IMR-90 (cell line): ENCODE data around the gene GRIK3. TPM values are rescaled to one million over a fixed set of nuclear protein-coding genes. Genes with fewer than 3 reads are reported as not detected.

Source experiments
- ATAC-seq: fragments of 200-7000 bp; cut with Tn5 transposase; 2 replicates; pipeline ENCODE4 v1.9.1; 2020; ENCODE audit warnings: low read depth, mild to moderate bottlenecking, moderate library complexity
- BruUV-seq: library from RNA; stranded (reverse); fragments of 400-500 nt; replicated peaks from 2 replicates; lab custom pipeline; 2021; lab: Mats Ljungman, UMichigan
- CTCF ChIA-PET: fragments of 300-600 bp; formaldehyde crosslinking; extraction: SDS; loops from one replicate; lab custom pipeline; 2021; ENCODE audit warnings: antibody characterized with exemption; lab: Yijun Ruan, JAX
- POLR2A ChIA-PET: fragments of 300-600 bp; sonication (Branson Sonifier 250); formaldehyde crosslinking; loops from one replicate; lab custom pipeline; 2022; ENCODE audit warnings: antibody characterized with exemption; ENCODE audit not compliant: unreplicated experiment; lab: Charles Lee
- DNase-seq: peaks from one replicate; pipeline ENCODE4 v3.0.0; 2013
- H2AFZ ChIP-seq: replicated peaks from 2 replicates; pipeline ENCODE3; 2013; ENCODE audit warnings: low read length, mild to moderate bottlenecking; ENCODE audit not compliant: poor library complexity
- H2AK5ac ChIP-seq: 2 replicates; pipeline ENCODE4 v1.6.1; 2013; ENCODE audit warnings: low read depth, low read length, inconsistent platforms
- H2AK9ac ChIP-seq: replicated peaks from 2 replicates; pipeline ENCODE3; 2013; ENCODE audit warnings: mild to moderate bottlenecking, low read depth, low read length, moderate library complexity; ENCODE audit not compliant: poor library complexity
- H2BK120ac ChIP-seq: 2 replicates; pipeline ENCODE4 v1.6.1; 2013; ENCODE audit warnings: low read depth, low read length, inconsistent platforms
- H2BK15ac ChIP-seq: 3 replicates; pipeline ENCODE4 v1.6.1; 2013; ENCODE audit warnings: low read depth, low read length, inconsistent platforms
- H2BK20ac ChIP-seq: 2 replicates; pipeline ENCODE4 v1.6.1; 2013; ENCODE audit warnings: low read depth, mild to moderate bottlenecking, inconsistent platforms, low read length, moderate library complexity
- H2BK5ac ChIP-seq: 2 replicates; pipeline ENCODE4 v1.6.1; 2013; ENCODE audit warnings: mild to moderate bottlenecking, low read depth, low read length, inconsistent platforms; ENCODE audit not compliant: poor library complexity, severe bottlenecking
- H3K14ac ChIP-seq: replicated peaks from 2 replicates; pipeline ENCODE4 v1.6.1; 2013; ENCODE audit warnings: low read depth, low read length, inconsistent platforms
- H3K18ac ChIP-seq: 2 replicates; pipeline ENCODE4 v1.6.1; 2013; ENCODE audit warnings: low read depth, low read length, control low read depth
- H3K23ac ChIP-seq: 2 replicates; pipeline ENCODE4 v1.6.1; 2013; ENCODE audit warnings: low read depth, low read length, inconsistent platforms
- H3K27ac ChIP-seq: 2 replicates; pipeline ENCODE4 v1.5.1; 2013; ENCODE audit warnings: mild to moderate bottlenecking, control low read depth, low read length; ENCODE audit not compliant: insufficient read depth
- H3K27me3 ChIP-seq: 2 replicates; pipeline ENCODE4 v1.6.1; 2013; ENCODE audit warnings: low read length; ENCODE audit not compliant: control insufficient read depth, insufficient read depth
- H3K36me3 ChIP-seq: 2 replicates; pipeline ENCODE4 v1.6.1; 2013; ENCODE audit warnings: low read length, mixed read lengths; ENCODE audit not compliant: control insufficient read depth, insufficient read depth
- H3K4ac ChIP-seq: 2 replicates; pipeline ENCODE4 v1.6.1; 2013; ENCODE audit warnings: low read depth, low read length, inconsistent platforms
- H3K4me1 ChIP-seq: 2 replicates; pipeline ENCODE4 v1.6.1; 2013; ENCODE audit warnings: low read length, mixed read lengths; ENCODE audit not compliant: control insufficient read depth, insufficient read depth
- H3K4me2 ChIP-seq: 2 replicates; pipeline ENCODE4 v1.6.1; 2013; ENCODE audit warnings: low read depth, mild to moderate bottlenecking, control low read depth, low read length, moderate library complexity
- H3K4me3 ChIP-seq: 2 replicates; pipeline ENCODE4 v1.5.1; 2013; ENCODE audit warnings: low read depth, mild to moderate bottlenecking, control low read depth, low read length, moderate library complexity; ENCODE audit not compliant: insufficient read depth
- H3K56ac ChIP-seq: 2 replicates; pipeline ENCODE4 v1.6.1; 2013; ENCODE audit warnings: low read length, inconsistent platforms; ENCODE audit not compliant: insufficient read depth; ENCODE audit errors: extremely low read depth
- H3K79me1 ChIP-seq, 2 experiments: 2 replicates each; pipeline ENCODE4 v1.6.1; 2013; ENCODE audit warnings: low read length in 2 of 2, inconsistent platforms in 1 of 2, low read depth in 1 of 2
- H3K9ac ChIP-seq: 2 replicates; pipeline ENCODE4 v1.6.1; 2013; ENCODE audit warnings: low read depth, low read length, control low read depth
- H3K9me1 ChIP-seq: 2 replicates; pipeline ENCODE4 v1.6.1; 2013; ENCODE audit warnings: low read length, inconsistent platforms; ENCODE audit not compliant: insufficient read depth
- H3K9me3 ChIP-seq: 2 replicates; pipeline ENCODE4 v1.6.1; 2013; ENCODE audit warnings: low read length; ENCODE audit not compliant: control insufficient read depth, insufficient read depth
- H4K20me1 ChIP-seq: 2 replicates; pipeline ENCODE4 v1.6.1; 2013; ENCODE audit warnings: low read length, inconsistent platforms; ENCODE audit not compliant: insufficient read depth
- H4K5ac ChIP-seq: 2 replicates; pipeline ENCODE4 v1.6.1; 2013; ENCODE audit warnings: mild to moderate bottlenecking, low read depth, low read length, control low read depth
- H4K8ac ChIP-seq, 2 experiments: 2 replicates each; pipeline ENCODE4 v1.6.1; 2013; ENCODE audit warnings: low read depth in 2 of 2, low read length in 2 of 2, control low read depth in 1 of 2, inconsistent platforms in 1 of 2
- H4K91ac ChIP-seq: 2 replicates; pipeline ENCODE4 v1.6.1; 2013; ENCODE audit warnings: low read depth, low read length, inconsistent platforms; ENCODE audit not compliant: insufficient read depth
- BHLHE40 ChIP-seq: fragments of 150-350 bp; IDR thresholded peaks from 2 replicates; pipeline ENCODE4 v1.6.1; 2016; ENCODE audit warnings: mild to moderate bottlenecking, low read depth, low read length
- CEBPB ChIP-seq: IDR thresholded peaks from 2 replicates; pipeline ENCODE4 v1.6.1; 2012; ENCODE audit warnings: low read depth, low read length, improper control_type of control experiment
- CHD1 ChIP-seq: IDR thresholded peaks from 2 replicates; pipeline ENCODE4 v1.6.1; 2012; ENCODE audit warnings: low read depth, low read length, improper control_type of control experiment
- MXI1 ChIP-seq: IDR thresholded peaks from 2 replicates; pipeline ENCODE4 v1.6.1; 2012; ENCODE audit warnings: low read depth, mild to moderate bottlenecking, low read length, moderate library complexity, borderline replicate concordance
- RAD21 ChIP-seq: IDR thresholded peaks from 2 replicates; pipeline ENCODE4 v1.6.1; 2012; ENCODE audit warnings: low read length, improper control_type of control experiment
- SMC3 ChIP-seq: fragments of 150-350 bp; IDR thresholded peaks from 2 replicates; pipeline ENCODE4 v1.6.1; 2016; ENCODE audit warnings: low read depth, mild to moderate bottlenecking, antibody characterized with exemption, low read length, moderate library complexity
- WGBS, 2 experiments: methylation state at CpG; one replicate each; pipeline versions ENCODE4 v1.1.5 to v1.1.7; 2013; ENCODE audit warnings: missing lambda C conversion rate in 2 of 2; ENCODE audit not compliant: insufficient read length in 1 of 2; ENCODE audit errors: extremely low coverage in 2 of 2; 5-methylcytosine and 5-hydroxymethylcytosine counted together
- dilution Hi-C: fragments of 300-500 bp; cut with HindIII; formaldehyde crosslinking; loops from one replicate; pipeline ENCODE4 v1.14.3; 2018; ENCODE audit warnings: low sequenced_read_pairs; ENCODE audit not compliant: unreplicated experiment
- in situ Hi-C: fragments of 300-500 bp; cut with MboI; formaldehyde crosslinking; loops from 3 replicates; pipeline ENCODE4 v1.14.3; 2019; ENCODE audit warnings: low sequenced_read_pairs, inconsistent platforms, mixed read lengths
- intact Hi-C: fragments of 100-400 bp; cut with micrococcal nuclease; formaldehyde crosslinking; loops from 2 replicates; pipeline ENCODE4 v1.10.0; 2022
- polyA plus RNA-seq, 3 experiments: library from polyadenylated mRNA; depleted of rRNA; stranded (reverse); fragments of >200 nt; gene quantifications; 2 replicates each; pipeline ENCODE4 v1.2.3, GENCODE V29; 2012; ENCODE audit warnings: low replicate concordance in 1 of 3
- total RNA-seq: library from RNA; depleted of rRNA; stranded (reverse); fragments of >200 nt; gene quantifications from 2 replicates; pipeline ENCODE4 v1.2.3, GENCODE V29; 2012
- TF ChIP-seq, protein P1 (sequence below): fragments of 150-350 bp; IDR thresholded peaks from 2 replicates; pipeline ENCODE4 v1.6.1; 2016; ENCODE audit warnings: low read depth, mild to moderate bottlenecking, low read length, moderate library complexity, borderline replicate concordance
- TF ChIP-seq, protein P2 (sequence below): conservative IDR thresholded peaks from 2 replicates; pipeline ENCODE4 v1.5.1; 2012; ENCODE audit warnings: mild to moderate bottlenecking, low read depth, low read length, improper control_type of control experiment

GRIK3 gene
- total and polyA plus RNA-seq, 2 of the 4 experiments (the other 2 are of a cell fraction), result not detected

DNA sequence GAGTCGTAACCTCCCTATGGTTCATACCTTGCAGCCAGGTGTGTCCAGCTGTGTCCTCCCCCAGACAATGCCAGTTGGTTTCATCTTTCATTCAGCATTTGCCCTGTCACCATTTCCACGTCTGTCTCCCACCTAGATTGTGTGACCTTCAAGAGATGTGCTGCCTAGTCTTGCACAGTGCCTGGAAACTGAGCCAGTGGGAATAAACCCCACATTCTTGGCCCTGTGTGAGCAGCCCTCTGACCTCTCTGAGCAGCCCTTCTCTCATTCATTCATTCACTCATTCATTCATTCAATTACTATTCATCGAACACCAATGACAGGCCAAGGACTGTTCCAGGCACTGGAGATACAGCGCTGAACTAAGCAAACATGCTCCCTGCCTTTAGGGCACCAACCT is 115.7 kb downstream of the GRIK3 start:
- Histone ChIP-seq H4K20me1 (no peaks in the 10 kb centered on the region), H3K4ac (no peak overlapping the region), H2BK120ac (no peak overlapping the region), H3K4me1 (no peaks in the 10 kb centered on the region), H2BK5ac (no peak overlapping the region), H3K18ac (no peak overlapping the region), H3K27ac (no peak overlapping the region), H4K5ac (no peak overlapping the region), H3K4me3 (no peak overlapping the region), H3K9ac (no peak overlapping the region), H3K4me2 (no peak overlapping the region), H3K23ac (no peak overlapping the region), H2BK15ac (no peak overlapping the region), H4K91ac (no peak overlapping the region), H2AK9ac (no peak overlapping the region), H4K8ac (no peak overlapping the region), H2AFZ (no peak overlapping the region), H3K79me1 (no peaks in the 10 kb centered on the region), H2BK20ac (no peak overlapping the region), H3K9me1 (no peaks in the 10 kb centered on the region), H3K27me3 (no peaks in the 10 kb centered on the region), H3K9me3 (no peaks in the 10 kb centered on the region), H2AK5ac (no peak overlapping the region), H3K36me3 (no peaks in the 10 kb centered on the region), H3K14ac (no peak overlapping the region), H3K56ac (no peak overlapping the region)
- no peak for ATAC-seq
- DNase-seq, result no peak
- TF ChIP-seq MXI1 (no peak), SMC3 (no peak), BHLHE40 (no peak), RAD21 (no peak), CEBPB (no peak), CHD1 (no peak)
- TF ChIP-seq, protein P1, sequence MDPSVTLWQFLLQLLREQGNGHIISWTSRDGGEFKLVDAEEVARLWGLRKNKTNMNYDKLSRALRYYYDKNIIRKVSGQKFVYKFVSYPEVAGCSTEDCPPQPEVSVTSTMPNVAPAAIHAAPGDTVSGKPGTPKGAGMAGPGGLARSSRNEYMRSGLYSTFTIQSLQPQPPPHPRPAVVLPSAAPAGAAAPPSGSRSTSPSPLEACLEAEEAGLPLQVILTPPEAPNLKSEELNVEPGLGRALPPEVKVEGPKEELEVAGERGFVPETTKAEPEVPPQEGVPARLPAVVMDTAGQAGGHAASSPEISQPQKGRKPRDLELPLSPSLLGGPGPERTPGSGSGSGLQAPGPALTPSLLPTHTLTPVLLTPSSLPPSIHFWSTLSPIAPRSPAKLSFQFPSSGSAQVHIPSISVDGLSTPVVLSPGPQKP, result no peak
- TF ChIP-seq, protein P2, sequence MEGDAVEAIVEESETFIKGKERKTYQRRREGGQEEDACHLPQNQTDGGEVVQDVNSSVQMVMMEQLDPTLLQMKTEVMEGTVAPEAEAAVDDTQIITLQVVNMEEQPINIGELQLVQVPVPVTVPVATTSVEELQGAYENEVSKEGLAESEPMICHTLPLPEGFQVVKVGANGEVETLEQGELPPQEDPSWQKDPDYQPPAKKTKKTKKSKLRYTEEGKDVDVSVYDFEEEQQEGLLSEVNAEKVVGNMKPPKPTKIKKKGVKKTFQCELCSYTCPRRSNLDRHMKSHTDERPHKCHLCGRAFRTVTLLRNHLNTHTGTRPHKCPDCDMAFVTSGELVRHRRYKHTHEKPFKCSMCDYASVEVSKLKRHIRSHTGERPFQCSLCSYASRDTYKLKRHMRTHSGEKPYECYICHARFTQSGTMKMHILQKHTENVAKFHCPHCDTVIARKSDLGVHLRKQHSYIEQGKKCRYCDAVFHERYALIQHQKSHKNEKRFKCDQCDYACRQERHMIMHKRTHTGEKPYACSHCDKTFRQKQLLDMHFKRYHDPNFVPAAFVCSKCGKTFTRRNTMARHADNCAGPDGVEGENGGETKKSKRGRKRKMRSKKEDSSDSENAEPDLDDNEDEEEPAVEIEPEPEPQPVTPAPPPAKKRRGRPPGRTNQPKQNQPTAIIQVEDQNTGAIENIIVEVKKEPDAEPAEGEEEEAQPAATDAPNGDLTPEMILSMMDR, result no peak
- ChIA-PET CTCF (no interaction called here), POLR2A (no interaction called here)
- in situ Hi-C loops (no loop called here), intact Hi-C loops (no loop called here), dilution Hi-C loops (no loop called here)
- no CpG with 5 or more reads among the region's 4 CpGs for WGBS, 2 experiments
- no TSS peak for BruUV-seq
